Esophagus muscularis mucosa (tissue), 3 donors: ENCODE data around the gene ADK.

Experiments
- CTCF ChIP-seq, 3 experiments: fragments of 200-600 bp in 2 of 3; fragments of 450-650 bp in 1 of 3; sonication (generic) in 2 of 3; IDR thresholded peaks; one replicate each; pipeline ENCODE4 v1.5.1; 2017 to 2019; ENCODE audit warnings: antibody characterized with exemption in 3 of 3, mild to moderate bottlenecking in 2 of 3, moderate library complexity in 1 of 3
- POLR2AphosphoS5 ChIP-seq, 2 donors: sonication (generic); formaldehyde crosslinking; IDR thresholded peaks; one replicate each; pipeline ENCODE4 v1.6.1; 2017; ENCODE audit warnings: antibody characterized with exemption in 2 of 2

GRCh38 chr10:74289951-74290350 is 138.9 kb downstream of the ADK start:
- no peak for TF ChIP-seq CTCF (IDR thresholded peaks at IDR 0.05)
- TF ChIP-seq POLR2AphosphoS5 (IDR thresholded peaks at IDR 0.05), result no peak
